ENCODE data around the gene CMC4. TPM values are rescaled to one million over a fixed set of nuclear protein-coding genes. Genes with fewer than 3 reads are reported as not detected.

The CMC4 gene
- total RNA-seq, 1 experiment from 2014 or later: 31.9 TPM

- TF ChIP-seq EZH2phosphoT487 (IDR thresholded peaks at IDR 0.05; ENCODE audit: borderline replicate concordance, low read length): no peak
- no peak for TF ChIP-seq EZH2 (IDR thresholded peaks at IDR 0.05; ENCODE audit: low read length, unreplicated experiment)
- no peak for TF ChIP-seq CTCF (conservative IDR thresholded peaks at IDR 0.05; ENCODE audit: low read depth, low read length)
- POLR2A ChIA-PET (ENCODE audit: unreplicated experiment): no interaction called here
- no peak overlapping the region for H3K9ac ChIP-seq (ENCODE audit: low read length)
- BruUV-seq (replicated peaks): no TSS peak
- no peaks in the 10 kb centered on the region for H3K27me3 ChIP-seq (ENCODE audit: low read length)
- ATAC-seq: no peak
- no peak overlapping the region for H3K27ac ChIP-seq (ENCODE audit: low read length)
- H2AFZ ChIP-seq (ENCODE audit: low read length): no peak overlapping the region
- no peaks in the 10 kb centered on the region for H3K4me1 ChIP-seq (ENCODE audit: insufficient read depth, low read length)
- CTCF ChIA-PET: no interaction called here
- no peaks in the 10 kb centered on the region for H3K36me3 ChIP-seq (ENCODE audit: low read depth, low read length)
- H3F3A ChIP-seq (ENCODE audit: low read length, unreplicated experiment): no peaks in the 10 kb centered on the region
- no peaks in the 10 kb centered on the region for H3K9me3 ChIP-seq (ENCODE audit: low read length)
- H3K4me3 ChIP-seq (ENCODE audit: low read length): no peak overlapping the region
- H3K79me2 ChIP-seq (ENCODE audit: low read length): 0 out of 2 replicates have a peak, but pooled peaks cover 3% of the 10 kb centered on the region
- no peaks in the 10 kb centered on the region for H4K20me1 ChIP-seq (ENCODE audit: low read length)
- intact Hi-C loops (cut with micrococcal nuclease): no loop called here
- H3K4me2 ChIP-seq (ENCODE audit: low read length): no peak overlapping the region
- no peaks in the 10 kb centered on the region for H3K9me2 ChIP-seq (replicated peaks; ENCODE audit: low read length)
- no peak for DNase-seq
Measured at GRCh38 chrX:155046811-155047528, 24.0 kb downstream of the CMC4 start.

DNA sequence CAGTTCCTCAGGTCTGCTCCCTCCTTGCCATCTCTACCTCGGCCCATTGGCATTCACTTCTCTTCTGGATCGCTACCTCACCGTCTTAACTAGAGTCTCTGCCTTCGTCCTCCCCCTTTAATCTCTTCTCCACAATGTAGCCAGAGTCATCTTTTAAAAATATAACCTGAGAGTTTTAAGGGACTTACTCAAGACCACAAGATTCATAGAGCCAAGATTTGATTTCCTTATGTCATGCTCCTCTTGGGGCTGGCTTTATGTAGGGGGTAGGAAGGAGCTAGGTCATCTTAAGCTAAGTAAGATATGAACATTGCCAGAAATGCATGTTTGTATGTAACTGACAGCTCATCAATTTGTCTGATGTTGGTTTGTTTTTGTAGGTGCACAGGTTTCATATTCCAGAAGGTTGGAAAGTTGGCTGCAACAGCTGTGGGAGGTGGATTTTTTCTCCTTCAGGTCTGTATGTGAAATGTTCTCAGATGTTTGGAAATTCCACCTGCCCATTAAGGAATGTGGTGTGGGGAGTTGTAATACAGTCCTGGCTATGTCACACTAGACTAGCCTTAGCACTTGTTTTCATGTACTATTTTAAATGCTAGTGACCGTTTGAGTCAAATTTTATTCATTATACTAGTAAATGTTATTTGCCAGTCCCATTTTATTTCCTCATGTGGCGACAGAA is 24.7 kb downstream of the CMC4 start:
- no peaks in the 10 kb centered on the region for H3K4me1 ChIP-seq (ENCODE audit: insufficient read depth, low read length)
- H3F3A ChIP-seq (ENCODE audit: low read length, unreplicated experiment): no peaks in the 10 kb centered on the region
- no peaks in the 10 kb centered on the region for H3K36me3 ChIP-seq (ENCODE audit: low read depth, low read length)
- DNase-seq (no peak), ATAC-seq (no peak)
- 0 out of 2 replicates have a peak, but pooled peaks cover 3% of the 10 kb centered on the region for H3K79me2 ChIP-seq (ENCODE audit: low read length)
- H3K4me2 ChIP-seq (ENCODE audit: low read length): no peak overlapping the region
- POLR2A ChIA-PET (ENCODE audit: unreplicated experiment): no interaction called here
- H2AFZ ChIP-seq (ENCODE audit: low read length): no peak overlapping the region
- no peak overlapping the region for H3K9ac ChIP-seq (ENCODE audit: low read length)
- H3K4me3 ChIP-seq (ENCODE audit: low read length): no peak overlapping the region
- TF ChIP-seq EZH2 (IDR thresholded peaks at IDR 0.05; ENCODE audit: low read length, unreplicated experiment) (no peak), CTCF (conservative IDR thresholded peaks at IDR 0.05; ENCODE audit: low read depth, low read length) (no peak), EZH2phosphoT487 (IDR thresholded peaks at IDR 0.05; ENCODE audit: borderline replicate concordance, low read length) (no peak)
- no peak overlapping the region for H3K27ac ChIP-seq (ENCODE audit: low read length)
- no peaks in the 10 kb centered on the region for H4K20me1 ChIP-seq (ENCODE audit: low read length)
- no peaks in the 10 kb centered on the region for H3K27me3 ChIP-seq (ENCODE audit: low read length)
- intact Hi-C loops (cut with micrococcal nuclease): no loop called here
- CTCF ChIA-PET: no interaction called here
- H3K9me2 ChIP-seq (replicated peaks; ENCODE audit: low read length): no peaks in the 10 kb centered on the region
- no TSS peak for BruUV-seq (replicated peaks)
- no peaks in the 10 kb centered on the region for H3K9me3 ChIP-seq (ENCODE audit: low read length)

- DNase-seq (no peak), ATAC-seq (no peak)
- Histone ChIP-seq H3K4me1 (ENCODE audit: insufficient read depth, low read length) (no peaks in the 10 kb centered on the region), H3K4me2 (ENCODE audit: low read length) (no peak overlapping the region), H3K4me3 (ENCODE audit: low read length) (no peak overlapping the region), H3K79me2 (ENCODE audit: low read length) (peaks cover 64% of the 10 kb centered on the region), H3K36me3 (ENCODE audit: low read depth, low read length) (peaks cover 11% of the 10 kb centered on the region), H2AFZ (ENCODE audit: low read length) (no peak overlapping the region), H3K9ac (ENCODE audit: low read length) (no peak overlapping the region), H3K9me2 (replicated peaks; ENCODE audit: low read length) (no peaks in the 10 kb centered on the region), H3K27ac (ENCODE audit: low read length) (no peak overlapping the region), H3K27me3 (ENCODE audit: low read length) (no peaks in the 10 kb centered on the region), H4K20me1 (ENCODE audit: low read length) (no peaks in the 10 kb centered on the region), H3F3A (ENCODE audit: low read length, unreplicated experiment) (no peaks in the 10 kb centered on the region), H3K9me3 (ENCODE audit: low read length) (no peaks in the 10 kb centered on the region)
- TF ChIP-seq EZH2 (IDR thresholded peaks at IDR 0.05; ENCODE audit: low read length, unreplicated experiment) (no peak), EZH2phosphoT487 (IDR thresholded peaks at IDR 0.05; ENCODE audit: borderline replicate concordance, low read length) (no peak), CTCF (conservative IDR thresholded peaks at IDR 0.05; ENCODE audit: low read depth, low read length) (no peak)
- CTCF ChIA-PET: no interaction called here
- POLR2A ChIA-PET (ENCODE audit: unreplicated experiment): no interaction called here
- intact Hi-C loops (cut with micrococcal nuclease): no loop called here
- no TSS peak for BruUV-seq (replicated peaks)
Measured at GRCh38 chrX:155035688-155036087, 35.2 kb downstream of the CMC4 start.
